G401.6 (cell line): ENCODE results near the gene CDH5.
"Not testable (repeated sequence)": the region's sequence is repeated elsewhere in the genome, so short reads cannot be mapped to it uniquely, and the experiment has no call there.

Source experiments
- FAIRE-seq: peaks from 2 replicates; lab custom pipeline; 2012; peaks lifted over from hg19 to GRCh38; lab: Jason Lieb, UNC

The CDH5 gene

GRCh38 chr16:66439051-66439730, 72.7 kb downstream of the CDH5 start:
- no peak for FAIRE-seq

GRCh38 chr16:66440271-66440802, 73.8 kb downstream of the CDH5 start:
- FAIRE-seq = no peak

GRCh38 chr16:66440970-66441369, 74.5 kb downstream of the CDH5 start:
- no peak for FAIRE-seq

DNA sequence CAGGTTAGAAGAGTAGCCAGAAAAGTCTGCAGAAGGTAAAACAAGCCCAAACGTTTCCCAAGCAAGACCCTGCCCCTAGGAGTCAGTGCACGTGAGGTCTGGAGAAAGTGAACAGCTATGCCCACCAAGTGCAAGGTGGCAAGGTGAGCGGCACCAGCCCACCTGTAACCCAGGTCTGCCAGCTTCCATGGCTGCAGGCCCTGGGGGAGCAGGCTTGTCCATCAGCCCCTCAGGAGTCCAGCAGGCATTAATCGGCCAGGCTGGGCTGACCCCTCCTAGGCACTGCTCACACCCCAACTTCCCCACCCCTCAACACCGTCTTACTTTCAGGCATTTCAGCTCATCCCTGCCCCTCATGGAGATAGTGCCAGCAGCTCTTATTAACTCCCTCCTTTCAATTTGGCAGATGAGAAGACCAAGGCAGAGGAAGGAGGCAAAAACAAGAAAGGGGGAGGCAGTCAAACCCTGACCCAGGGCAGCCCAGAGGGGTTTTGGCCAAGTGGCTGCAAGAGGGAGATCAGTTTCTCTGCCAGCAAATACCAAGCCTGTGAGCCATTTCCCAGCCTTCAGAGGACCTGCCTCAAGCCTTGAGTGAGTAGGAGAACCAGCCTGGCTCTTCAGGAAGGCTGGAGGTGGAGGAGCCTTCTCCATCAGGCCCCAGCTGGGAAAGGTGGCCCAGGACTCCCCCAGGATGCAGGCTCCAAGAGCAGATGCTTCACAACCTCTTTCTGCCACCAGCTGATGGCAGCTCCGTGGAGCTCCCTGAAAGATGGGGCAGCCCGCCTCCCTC, 75.3 kb downstream of the CDH5 start:
- no peak for FAIRE-seq

DNA sequence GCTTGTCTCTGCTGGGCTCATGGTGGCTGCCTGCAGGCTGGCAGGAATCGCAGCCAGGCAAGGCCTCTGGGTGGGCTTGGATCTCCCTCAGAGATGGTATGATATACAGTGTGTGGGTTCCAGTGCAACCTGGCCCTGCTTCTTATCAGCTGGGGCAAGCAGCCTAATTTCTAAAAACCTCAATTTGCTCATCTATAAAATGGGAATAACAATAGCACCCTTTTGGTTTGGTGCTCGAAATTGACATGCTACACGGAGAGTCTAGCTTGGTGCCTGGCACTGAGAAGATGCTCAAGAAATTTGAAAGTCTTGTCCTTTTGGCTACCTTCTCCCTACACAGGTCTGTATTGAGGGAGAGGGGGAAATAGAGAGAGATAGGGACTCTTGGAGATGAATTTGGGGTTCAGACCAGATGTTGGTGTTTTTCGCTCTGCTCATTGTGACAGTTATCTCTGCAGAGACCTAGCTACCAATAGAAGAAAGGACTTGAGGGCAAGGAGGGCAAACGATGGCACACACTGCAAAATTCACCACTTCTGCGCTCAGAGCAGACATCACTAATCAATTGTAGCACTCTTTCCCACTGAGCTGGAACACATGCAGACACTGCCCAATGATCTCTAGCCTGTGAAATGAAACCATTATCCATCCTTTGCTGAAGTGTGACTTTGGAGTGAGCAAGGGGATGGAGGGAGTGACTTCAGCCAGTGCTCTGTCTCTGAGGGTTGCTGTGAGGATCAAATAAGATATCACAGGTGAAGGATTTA, 76.2 kb downstream of the CDH5 start:
- FAIRE-seq = no peak

- FAIRE-seq = no peak
Observed at GRCh38 chr16:66443269-66443652, 76.8 kb downstream of the CDH5 start.

GRCh38 chr16:66444049-66444481, 77.6 kb downstream of the CDH5 start:
- FAIRE-seq = no peak

- no peak for FAIRE-seq
Observed at GRCh38 chr16:66446737-66447136, 80.2 kb downstream of the CDH5 start.

GRCh38 chr16:66447491-66447890, 81.0 kb downstream of the CDH5 start:
- FAIRE-seq = no peak

DNA sequence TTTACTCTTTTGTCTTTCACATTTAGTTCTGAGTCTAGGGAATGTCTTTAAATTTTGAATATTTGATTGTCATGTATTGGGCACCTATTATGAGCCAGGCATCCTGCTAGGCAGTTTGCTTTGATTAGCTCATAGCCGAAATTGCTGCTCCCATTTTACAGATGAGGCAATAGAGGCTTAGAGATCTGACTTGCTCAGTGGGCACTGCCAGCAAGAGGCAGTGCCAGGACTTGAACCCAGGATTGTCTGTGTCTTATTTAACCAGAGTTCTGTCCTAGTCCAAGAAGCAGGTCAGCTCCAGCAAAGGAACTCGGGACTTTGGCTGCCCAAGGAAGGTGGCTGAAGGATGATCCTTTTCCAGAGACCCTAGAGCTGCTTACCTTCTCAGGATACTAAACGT, 85.1 kb downstream of the CDH5 start:
- no peak for FAIRE-seq

DNA sequence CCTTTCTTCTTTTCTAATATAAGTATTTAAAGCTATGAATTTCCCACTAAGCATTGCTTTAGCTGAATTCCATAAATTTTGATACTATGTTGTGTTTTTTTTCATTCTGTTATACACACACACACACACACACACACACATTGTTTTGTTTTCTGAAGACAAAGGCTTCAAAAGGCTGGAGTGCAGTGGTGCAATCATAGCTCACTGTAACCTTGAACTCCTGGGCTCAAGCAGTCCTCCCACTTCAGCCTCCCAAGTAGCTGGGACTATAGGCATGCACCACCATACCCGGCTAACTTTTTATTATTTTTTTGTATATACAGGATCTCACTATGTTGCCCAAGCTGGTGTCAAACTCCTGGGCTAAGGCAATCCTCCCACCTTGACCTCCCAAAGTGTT, 86.7 kb downstream of the CDH5 start:
- not testable (repeated sequence) for FAIRE-seq
